Epidermal melanocyte (primary cell): ENCODE measurements around the gene SMOC2.
"Not testable (repeated sequence)": the region's sequence is repeated elsewhere in the genome, so short reads cannot be mapped to it uniquely, and the experiment has no call there.

Source experiments
- DNase-seq: peaks from one replicate; pipeline ENCODE4 v3.0.0; 2011; ENCODE audit warnings: low spot score; ENCODE audit not compliant: insufficient read length

Gene SMOC2

GRCh38 chr6:168573276-168573835 is 132.4 kb downstream of the SMOC2 start:
- DNase-seq, result not testable (repeated sequence)

- no peak for DNase-seq
Observed at GRCh38 chr6:168574075-168574698, 133.2 kb downstream of the SMOC2 start.

- DNase-seq, result no peak
Observed at GRCh38 chr6:168574699-168575195, 133.8 kb downstream of the SMOC2 start.

- no peak for DNase-seq
Observed at GRCh38 chr6:168575346-168576098, 134.5 kb downstream of the SMOC2 start.

GRCh38 chr6:168576388-168576787 is 135.4 kb downstream of the SMOC2 start:
- no peak for DNase-seq

- DNase-seq, result no peak
Observed at GRCh38 chr6:168577496-168577895, 136.5 kb downstream of the SMOC2 start.

- no peak for DNase-seq
Observed at GRCh38 chr6:168578036-168578435, 137.1 kb downstream of the SMOC2 start.

GRCh38 chr6:168581236-168581635 is 140.3 kb downstream of the SMOC2 start:
- DNase-seq, result no peak

- DNase-seq, result no peak
Observed at GRCh38 chr6:168581706-168582105, 140.7 kb downstream of the SMOC2 start.

- DNase-seq, result no peak
Observed at GRCh38 chr6:168582571-168582981, 141.6 kb downstream of the SMOC2 start.

GRCh38 chr6:168583126-168583525 is 142.1 kb downstream of the SMOC2 start:
- no peak for DNase-seq

- DNase-seq, result no peak
Observed at GRCh38 chr6:168583821-168584220, 142.8 kb downstream of the SMOC2 start.

GRCh38 chr6:168584249-168584648 is 143.3 kb downstream of the SMOC2 start:
- DNase-seq, result no peak

- DNase-seq, result no peak
Observed at GRCh38 chr6:168584671-168585070, 143.7 kb downstream of the SMOC2 start.

GRCh38 chr6:168585441-168585840 is 144.5 kb downstream of the SMOC2 start:
- no peak for DNase-seq

- DNase-seq, result no peak
Observed at GRCh38 chr6:168589275-168589674, 148.3 kb downstream of the SMOC2 start.

- no peak for DNase-seq
Observed at GRCh38 chr6:168590406-168590805, 149.4 kb downstream of the SMOC2 start.

- DNase-seq, result no peak
Observed at GRCh38 chr6:168596344-168596743, 155.4 kb downstream of the SMOC2 start.

GRCh38 chr6:168597471-168597875 is 156.5 kb downstream of the SMOC2 start:
- DNase-seq, result no peak

- DNase-seq, result no peak
Observed at GRCh38 chr6:168598251-168599117, 157.5 kb downstream of the SMOC2 start.

GRCh38 chr6:168599118-168599494 is 158.1 kb downstream of the SMOC2 start:
- DNase-seq, result no peak
